A549 (cell line): Measurements from ENCODE around the gene MUC2. TPM values are rescaled to one million over a fixed set of nuclear protein-coding genes. Genes with fewer than 3 reads are reported as not detected.
A peak's percentile ranks its signal among the peaks of the same experiment; 100 is the strongest.

Experiments
- ATAC-seq, 2 experiments: fragments of 200-7000 bp in 1 of 2; fragments of >200 bp in 1 of 2; cut with Nextera tagmentation in 1 of 2; cut with Tn5 transposase in 1 of 2; 3 replicates each; pipeline versions ENCODE4 v1.8.0 to v1.9.1; 2018 to 2020; ENCODE audit warnings: mild to moderate bottlenecking in 1 of 2, moderate library complexity in 1 of 2
- CTCF ChIA-PET: fragments of 300-600 bp; sonication (Branson Sonifier 250); formaldehyde crosslinking; extraction: SDS; loops from one replicate; lab custom pipeline; 2021; ENCODE audit warnings: antibody characterized with exemption, inconsistent platforms; lab: Yijun Ruan, JAX
- POLR2A ChIA-PET: fragments of 350-600 bp; formaldehyde crosslinking; extraction: SDS; loops from one replicate; lab custom pipeline; 2021; ENCODE audit warnings: antibody characterized with exemption, inconsistent platforms; lab: Yijun Ruan, JAX
- DNase-seq, 2 experiments: peaks; one replicate each; pipeline versions ENCODE4 v3.0.0 to v3.0.0-alpha.2; 2011 to 2016; ENCODE audit warnings: low read depth in 1 of 2, low spot score in 1 of 2
- FAIRE-seq: peaks from 2 replicates; lab custom pipeline; 2011; peaks lifted over from hg19 to GRCh38; lab: Jason Lieb, UNC
- H3K27ac ChIP-seq, 2 experiments: fragments of >200 bp; sonication (Bioruptor Twin); formaldehyde crosslinking; 3 replicates each; pipeline ENCODE4 v1.5.1; 2016 to 2017
- H3K4me1 ChIP-seq: fragments of >200 bp; sonication (Bioruptor Twin); formaldehyde crosslinking; 3 replicates; pipeline ENCODE4 v1.6.1; 2016
- H3K4me2 ChIP-seq: fragments of >200 bp; sonication (Bioruptor Twin); formaldehyde crosslinking; 3 replicates; pipeline ENCODE4 v1.6.1; 2016
- H3K4me3 ChIP-seq: fragments of >200 bp; sonication (Bioruptor Twin); formaldehyde crosslinking; 3 replicates; pipeline ENCODE4 v1.5.1; 2016
- H3K9me3 ChIP-seq: fragments of >200 bp; sonication (Bioruptor Twin); formaldehyde crosslinking; 3 replicates; pipeline ENCODE4 v1.6.1; 2016
- E2F6 ChIP-seq: IDR thresholded peaks from 2 replicates; pipeline ENCODE4 v1.6.1; 2012; ENCODE audit warnings: low read depth, borderline replicate concordance
- EP300 ChIP-seq, 2 experiments: fragments of >200 bp; sonication (Bioruptor Twin); formaldehyde crosslinking; IDR thresholded peaks; 2 replicates in 1 of 2; 3 replicates in 1 of 2; pipeline ENCODE4 v1.6.1; 2016 to 2017
- FOSL2 ChIP-seq, 2 experiments: fragments of 450-650 bp in 1 of 2; fragments of >200 bp in 1 of 2; sonication (Bioruptor Twin) in 1 of 2; formaldehyde crosslinking; IDR thresholded peaks; 2 replicates each; pipeline versions ENCODE4 v1.5.0 to v1.6.1; 2016 to 2020; ENCODE audit warnings: mild to moderate bottlenecking in 1 of 2, moderate library complexity in 1 of 2
- FOXS1 ChIP-seq: fragments of 250-450 bp; sonication (Bioruptor Pico); IDR thresholded peaks from 2 replicates; pipeline ENCODE4 v1.5.0; 2020; ENCODE audit warnings: mild to moderate bottlenecking, moderate library complexity
- HEYL ChIP-seq: fragments of 250-450 bp; sonication (Bioruptor Pico); IDR thresholded peaks from 2 replicates; pipeline ENCODE4 v1.8.0; 2021; ENCODE audit warnings: mild to moderate bottlenecking, moderate library complexity
- HOXB13 ChIP-seq: fragments of 250-450 bp; sonication (Bioruptor Pico); IDR thresholded peaks from 2 replicates; pipeline ENCODE4 v1.5.0; 2020; ENCODE audit warnings: low read depth, mild to moderate bottlenecking, moderate library complexity
- JUN ChIP-seq, 2 experiments: fragments of >200 bp; sonication (Bioruptor Twin); formaldehyde crosslinking; IDR thresholded peaks; 2 replicates in 1 of 2; 3 replicates in 1 of 2; pipeline ENCODE4 v1.6.1; 2016 to 2017
- JUNB ChIP-seq: fragments of >200 bp; sonication (Bioruptor Twin); formaldehyde crosslinking; IDR thresholded peaks from 2 replicates; pipeline ENCODE4 v1.6.1; 2016
- KDM5A ChIP-seq: fragments of 200-600 bp; sonication (generic); IDR thresholded peaks from 2 replicates; pipeline ENCODE4 v1.6.1; 2016; ENCODE audit warnings: antibody characterized with exemption, mild to moderate bottlenecking
- MYC ChIP-seq: IDR thresholded peaks from 2 replicates; pipeline ENCODE4 v1.6.1; 2012; ENCODE audit warnings: mild to moderate bottlenecking, inconsistent platforms, low read length, improper control_type of control experiment, borderline replicate concordance
- NFE2L2 ChIP-seq: fragments of 150-350 bp; conservative IDR thresholded peaks from 2 replicates; pipeline ENCODE4 v1.6.1; 2014; ENCODE audit warnings: low read length
- NR3C1 ChIP-seq: fragments of >200 bp; sonication (Bioruptor Twin); formaldehyde crosslinking; IDR thresholded peaks from 3 replicates; pipeline ENCODE4 v1.6.1; 2017
- RARB ChIP-seq: fragments of 250-450 bp; sonication (Bioruptor Pico); IDR thresholded peaks from 2 replicates; pipeline ENCODE4 v1.8.0; 2021; ENCODE audit warnings: mild to moderate bottlenecking, moderate library complexity
- RFX5 ChIP-seq: fragments of 450-650 bp; IDR thresholded peaks from 2 replicates; pipeline ENCODE4 v1.7.1; 2014; ENCODE audit warnings: antibody characterized with exemption, mild to moderate bottlenecking, moderate library complexity
- RNF2 ChIP-seq: fragments of 200-600 bp; sonication (generic); IDR thresholded peaks from 2 replicates; pipeline ENCODE4 v1.6.1; 2016; ENCODE audit warnings: low read depth, mild to moderate bottlenecking, antibody characterized with exemption, moderate library complexity, borderline replicate concordance
- SREBF2 ChIP-seq: fragments of 450-650 bp; IDR thresholded peaks from 2 replicates; pipeline ENCODE4 v1.6.1; 2014; ENCODE audit warnings: mild to moderate bottlenecking, moderate library complexity
- ZC3H11A ChIP-seq: fragments of 450-650 bp; IDR thresholded peaks from 2 replicates; pipeline ENCODE4 v1.6.1; 2014; ENCODE audit warnings: antibody characterized with exemption, mild to moderate bottlenecking
- ZFP36 ChIP-seq: fragments of 450-650 bp; IDR thresholded peaks from 2 replicates; pipeline ENCODE4 v1.6.1; 2014; ENCODE audit warnings: borderline replicate concordance; ENCODE audit not compliant: partially characterized antibody
- WGBS: methylation state at CpG from one replicate; pipeline ENCODE4 v1.1.6; 2017; ENCODE audit errors: missing lambda C conversion rate; 5-methylcytosine and 5-hydroxymethylcytosine counted together
- polyA plus RNA-seq, 4 experiments: library from polyadenylated mRNA; depleted of rRNA in 3 of 4; stranded (reverse); fragments of >200 nt; fragmentation: RNase III in 1 of 4; extraction: RNeasy Plus Mini Kit Qiagen cat#74134 plus additional on column Dnase treatment in 1 of 4; gene quantifications; 2 replicates in 3 of 4; 3 replicates in 1 of 4; pipeline ENCODE4 v1.2.3, GENCODE V29; 2011 to 2017
- TF ChIP-seq, protein P1 (sequence below): fragments of >200 bp; sonication (Bioruptor Twin); formaldehyde crosslinking; IDR thresholded peaks from 2 replicates; pipeline ENCODE4 v1.6.1; 2016

Gene MUC2
- polyA plus RNA-seq, 2 of the 4 experiments (the other 2 are of a cell fraction) = 0.01 to 0.03 TPM

GRCh38 chr11:1084561-1085439 is 10.1 kb downstream of the MUC2 start:
- Histone ChIP-seq H3K4me2 (no peak overlapping the region), H3K27ac (no peak overlapping the region), H3K4me1 (no peaks in the 10 kb centered on the region), H3K4me3 (no peak overlapping the region), H3K9me3 (no peaks in the 10 kb centered on the region)
- TF ChIP-seq SREBF2 (no peak), FOXS1 (no peak), JUN (IDR thresholded peaks at IDR 0.05) (no peak), JUNB (no peak), RFX5 (no peak), HEYL (CRISPR knock-in tag) (no peak), KDM5A (no peak), NFE2L2 (no peak), ZC3H11A (no peak), RARB (no peak), RNF2 (no peak)
- TF ChIP-seq, protein P1, sequence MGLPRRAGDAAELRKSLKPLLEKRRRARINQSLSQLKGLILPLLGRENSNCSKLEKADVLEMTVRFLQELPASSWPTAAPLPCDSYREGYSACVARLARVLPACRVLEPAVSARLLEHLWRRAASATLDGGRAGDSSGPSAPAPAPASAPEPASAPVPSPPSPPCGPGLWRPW = no peak
- no peak for ATAC-seq
- no peak for FAIRE-seq
- 76% methylated on average over 26 of the region's 49 CpGs for WGBS
- DNase-seq = no peak
- ChIA-PET CTCF (interaction anchor here (0.8 to 1.7 kb wide), 2 partner anchors 27 to 68 kb away, joined by 4 read pairs; no protein-coding TSS in a partner anchor), POLR2A (no interaction called here)

DNA sequence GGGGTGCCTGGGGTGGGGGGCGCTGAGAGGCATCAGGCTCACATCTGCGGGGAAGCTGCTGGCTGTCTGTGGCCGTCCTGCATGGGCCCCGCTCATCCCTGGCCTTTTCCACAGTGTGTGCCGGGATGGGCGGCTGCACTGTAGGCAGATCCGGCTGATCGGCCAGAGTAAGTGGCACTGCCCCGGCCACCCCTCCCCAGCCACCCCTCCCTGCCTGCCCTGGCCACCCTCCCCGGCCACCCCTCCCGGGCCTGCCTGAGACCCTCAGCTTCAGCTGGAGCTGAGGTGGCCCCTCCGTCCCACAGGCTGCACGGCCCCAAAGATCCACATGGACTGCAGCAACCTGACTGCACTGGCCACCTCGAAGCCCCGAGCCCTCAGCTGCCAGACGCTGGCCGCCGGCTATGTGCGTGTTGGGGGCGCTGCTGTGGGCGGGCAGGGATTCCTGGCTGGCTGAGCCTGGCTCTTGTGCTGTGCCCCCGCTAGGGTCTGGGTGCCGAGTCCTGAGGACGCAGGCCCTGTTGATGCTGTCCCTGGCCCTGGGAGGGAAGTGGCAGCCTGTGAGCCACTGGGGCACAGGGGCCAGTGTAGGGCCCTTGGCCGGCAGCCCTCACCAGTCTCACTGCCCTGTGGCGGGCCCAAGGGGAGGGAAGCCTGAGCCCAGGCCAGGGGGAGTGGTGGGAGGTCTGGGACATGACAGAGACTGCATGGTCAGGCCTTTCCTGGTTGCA is 10.9 kb downstream of the MUC2 start:
- FAIRE-seq (no peak), ATAC-seq (peak; percentile 12 to 41; a peak in 3 of 6 replicates), DNase-seq (no peak)
- 71% methylated on average over 6 of the region's 26 CpGs for WGBS
- CTCF ChIA-PET = interaction anchor here (1.7 kb wide), 1 partner anchor 26 kb away, joined by 4 read pairs; no protein-coding TSS in a partner anchor
- no peak overlapping the region for H3K27ac ChIP-seq
- POLR2A ChIA-PET = no interaction called here
- no peaks in the 10 kb centered on the region for H3K4me1 ChIP-seq
- H3K9me3 ChIP-seq = no peaks in the 10 kb centered on the region; the same call in 2 of the 3 replicates
- no peak for TF ChIP-seq ZFP36
- TF ChIP-seq HEYL (CRISPR knock-in tag) = no peak
- no peak for TF ChIP-seq EP300 (IDR thresholded peaks at IDR 0.05)
- no peak for TF ChIP-seq FOSL2 (IDR thresholded peaks at IDR 0.05)
- no peak for TF ChIP-seq FOSL2 (CRISPR knock-in tag; IDR thresholded peaks at IDR 0.05)
- TF ChIP-seq FOXS1 = no peak
- no peak for TF ChIP-seq NR3C1
- no peak for TF ChIP-seq E2F6
- no peak for TF ChIP-seq HOXB13 (CRISPR knock-in tag)
- no peak overlapping the region for H3K4me3 ChIP-seq
- H3K4me2 ChIP-seq = no peak overlapping the region

DNA sequence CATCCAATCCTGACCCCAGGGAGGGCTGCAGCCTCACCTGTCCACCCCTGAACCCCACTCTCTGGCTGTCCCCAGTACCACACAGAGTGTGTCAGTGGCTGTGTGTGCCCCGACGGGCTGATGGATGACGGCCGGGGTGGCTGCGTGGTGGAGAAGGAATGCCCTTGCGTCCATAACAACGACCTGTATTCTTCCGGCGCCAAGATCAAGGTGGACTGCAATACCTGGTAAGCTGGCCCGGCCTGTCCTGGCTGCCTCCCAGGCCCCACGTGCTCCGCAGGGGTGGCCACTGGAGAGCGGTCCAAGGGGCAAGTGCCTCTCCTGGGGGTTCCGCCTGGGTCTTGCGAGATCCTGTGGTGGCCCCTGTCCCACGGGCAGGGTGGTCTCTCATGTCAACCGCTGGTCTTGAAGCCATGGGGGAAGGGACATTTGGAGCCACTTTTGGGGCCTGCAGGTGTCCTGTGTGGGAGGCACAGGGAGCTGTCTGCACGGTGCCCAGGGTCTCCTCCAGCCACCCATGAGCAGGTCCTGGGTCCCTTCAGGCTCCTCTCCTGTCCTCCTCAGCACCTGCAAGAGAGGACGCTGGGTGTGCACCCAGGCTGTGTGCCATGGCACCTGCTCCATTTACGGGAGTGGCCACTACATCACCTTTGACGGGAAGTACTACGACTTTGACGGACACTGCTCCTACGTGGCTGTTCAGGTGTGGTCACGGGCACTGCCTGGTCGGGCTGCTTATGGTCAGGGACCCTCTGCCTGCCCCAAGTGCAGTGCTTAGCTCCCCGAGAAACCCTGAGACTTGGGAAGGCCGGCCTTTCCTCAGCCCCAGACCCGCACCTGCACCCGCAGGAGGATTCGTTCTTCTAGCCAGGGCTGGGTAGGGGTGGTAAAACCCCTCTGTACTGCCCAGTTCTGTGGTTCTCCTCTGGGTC is 11.8 kb downstream of the MUC2 start:
- TF ChIP-seq MYC = no peak
- TF ChIP-seq, all 56 proteins: peak for 0
- 78% methylated on average over 25 of the region's 31 CpGs for WGBS
- H3K27ac ChIP-seq = no peak overlapping the region
- no peaks in the 10 kb centered on the region; the same call in 2 of the 3 replicates for H3K9me3 ChIP-seq
- POLR2A ChIA-PET = no interaction called here
- no peak overlapping the region for H3K4me3 ChIP-seq
- no peak overlapping the region for H3K4me2 ChIP-seq
- no peaks in the 10 kb centered on the region for H3K4me1 ChIP-seq
- no peak for ATAC-seq
- DNase-seq = no peak
- FAIRE-seq = no peak
- CTCF ChIA-PET = no interaction called here
